SKM-1 treated with dmso at 0.1 percent for 144 hours (cell line): ENCODE measurements around the gene TAS1R1.

Experiments used
- DNase-seq: peaks from one replicate; lab custom pipeline; 2025; ENCODE audit not compliant: unreplicated experiment; lab: John Stamatoyannopoulos, UW

TAS1R1 gene

DNA sequence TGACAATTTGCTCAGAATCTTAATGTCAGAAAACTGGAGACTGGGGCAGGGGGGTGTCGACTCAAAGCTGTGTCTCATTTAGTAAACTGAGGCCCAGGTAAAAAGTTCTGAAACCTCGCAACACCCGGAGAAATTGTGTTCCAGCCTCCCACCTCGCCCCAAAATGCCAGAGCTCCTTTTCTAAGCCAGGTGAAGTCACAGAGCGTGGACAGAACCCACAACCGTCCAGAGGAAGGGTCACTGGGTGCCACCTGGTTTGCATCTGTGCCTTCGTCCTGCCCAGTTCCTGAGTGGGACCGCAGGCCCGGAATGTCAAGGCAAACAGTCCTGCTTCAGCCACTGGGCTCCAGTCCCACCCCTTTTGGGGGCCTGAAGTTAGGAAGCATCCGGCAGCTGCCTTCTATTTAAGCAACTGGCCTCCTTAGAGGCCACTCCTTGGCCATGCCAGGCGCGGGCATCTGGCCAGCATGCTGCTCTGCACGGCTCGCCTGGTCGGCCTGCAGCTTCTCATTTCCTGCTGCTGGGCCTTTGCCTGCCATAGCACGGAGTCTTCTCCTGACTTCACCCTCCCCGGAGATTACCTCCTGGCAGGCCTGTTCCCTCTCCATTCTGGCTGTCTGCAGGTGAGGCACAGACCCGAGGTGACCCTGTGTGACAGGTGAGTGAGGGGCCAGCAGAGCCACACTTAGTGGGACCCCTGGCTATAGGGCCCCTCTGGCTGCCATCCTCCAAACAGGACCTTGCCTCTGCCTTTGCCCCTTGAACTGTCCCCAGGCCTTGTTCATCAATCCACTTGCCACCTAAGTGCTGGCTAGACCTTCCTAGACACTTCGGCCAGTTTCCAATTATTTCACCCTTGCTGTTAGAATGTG, at the start of gene TAS1R1:
TSS of gene TAS1R1 (plus strand) at position 401 of the 872 bp plus-strand sequence. CDS start at position 468, 67 bp downstream.
- DNase-seq = no peak

DNA sequence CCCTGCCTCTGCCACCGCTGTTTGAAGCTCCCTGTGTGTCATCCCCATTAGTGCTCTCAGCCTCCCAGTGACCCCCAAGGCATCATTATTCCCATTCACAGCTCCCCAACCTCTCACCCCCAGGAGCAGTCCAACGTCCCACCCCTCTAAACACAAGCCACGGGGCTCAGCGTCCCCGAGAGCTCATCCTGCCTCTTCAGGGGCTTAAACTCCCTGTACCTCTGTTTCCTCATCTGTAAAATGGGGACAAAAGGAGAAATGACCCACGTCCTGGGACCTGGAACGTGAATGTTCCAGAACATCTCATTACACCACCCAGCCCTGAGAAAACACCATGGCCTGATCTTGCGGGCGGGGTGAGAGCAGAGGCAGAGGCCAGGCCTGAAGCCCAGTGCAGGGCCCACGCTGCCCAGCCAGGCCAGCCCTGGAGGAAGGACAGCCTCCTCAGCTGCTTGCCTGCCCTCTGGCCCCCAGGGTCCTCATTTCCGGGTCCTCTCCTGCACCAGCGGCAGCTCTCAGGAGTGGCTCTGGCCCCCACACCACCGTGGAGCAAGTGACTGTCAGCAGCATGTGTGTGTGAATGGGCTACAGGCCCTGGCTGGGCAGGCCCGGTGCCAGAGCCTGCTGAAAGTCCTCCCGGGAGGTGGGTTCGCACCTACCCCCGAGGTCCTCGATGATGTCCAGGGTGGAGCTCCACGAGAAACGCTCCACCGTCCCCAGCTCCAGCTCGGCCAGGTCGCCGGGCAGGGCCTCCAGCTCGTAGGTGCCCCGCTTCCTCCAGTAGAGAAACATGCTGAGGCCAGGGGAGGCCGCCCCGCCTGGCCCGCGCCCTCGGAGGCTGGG, 49.5 kb upstream of the TAS1R1 start:
- no peak for DNase-seq

DNA sequence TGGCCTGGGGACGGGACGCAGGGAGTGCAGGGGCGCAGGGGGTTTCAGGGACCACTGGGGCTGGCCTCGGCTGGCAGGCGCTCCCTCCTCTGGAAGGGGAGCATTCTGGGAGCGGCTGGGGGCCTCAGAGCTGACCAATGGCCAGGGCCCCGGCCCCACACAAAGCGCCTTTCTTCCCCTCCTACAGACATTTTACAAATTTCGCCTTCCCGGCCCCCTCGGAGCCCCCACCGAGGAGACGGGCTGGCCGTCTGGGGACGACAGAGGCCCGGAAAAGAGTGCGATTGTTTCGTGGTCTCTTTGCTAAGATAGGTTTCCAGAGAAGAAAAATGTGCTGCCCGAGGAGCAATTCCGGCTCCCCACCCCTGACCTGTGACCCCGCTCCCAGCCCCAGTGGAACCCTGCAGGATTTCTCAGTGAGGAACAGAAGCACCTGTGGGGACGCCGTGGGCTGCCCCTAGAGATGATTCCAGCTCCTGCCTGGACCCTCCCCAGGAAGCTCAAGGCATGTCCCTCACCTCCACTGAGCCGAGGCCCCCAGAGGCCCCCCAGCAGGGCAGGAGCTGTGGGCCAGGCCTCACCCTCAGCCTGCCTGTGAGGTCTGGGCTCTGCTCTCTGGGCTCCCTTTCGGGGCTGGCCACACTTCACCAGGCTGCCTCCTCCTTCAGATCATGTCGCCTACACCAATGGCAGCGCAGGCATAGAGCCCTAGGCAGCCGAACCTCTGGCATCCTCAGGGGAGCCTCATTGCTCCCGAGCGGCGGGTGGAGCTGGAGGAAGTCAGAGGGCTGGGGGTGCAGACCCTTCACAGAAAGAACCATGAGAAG, 48.7 kb upstream of the TAS1R1 start:
- DNase-seq = no peak

DNA sequence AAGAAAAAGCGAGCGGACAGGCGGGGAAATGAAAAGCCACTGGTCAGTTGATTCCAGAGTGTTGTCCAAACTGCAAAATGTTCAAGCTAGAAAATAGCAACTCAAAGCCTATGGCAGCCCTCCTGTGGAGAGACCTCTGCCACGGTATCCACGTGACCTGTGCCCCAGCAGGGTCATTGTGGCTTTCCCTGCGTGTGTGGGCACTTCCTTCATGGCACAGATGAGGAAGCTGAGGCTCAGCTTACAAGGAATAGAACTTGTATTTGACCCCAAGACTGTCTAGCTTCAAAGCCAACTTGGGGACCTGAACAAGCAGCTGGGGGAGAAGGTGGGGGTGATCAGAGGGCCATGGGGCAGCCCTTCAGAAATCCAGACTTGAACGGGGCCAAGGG, 48.1 kb upstream of the TAS1R1 start:
- DNase-seq = peak; percentile 22

DNA sequence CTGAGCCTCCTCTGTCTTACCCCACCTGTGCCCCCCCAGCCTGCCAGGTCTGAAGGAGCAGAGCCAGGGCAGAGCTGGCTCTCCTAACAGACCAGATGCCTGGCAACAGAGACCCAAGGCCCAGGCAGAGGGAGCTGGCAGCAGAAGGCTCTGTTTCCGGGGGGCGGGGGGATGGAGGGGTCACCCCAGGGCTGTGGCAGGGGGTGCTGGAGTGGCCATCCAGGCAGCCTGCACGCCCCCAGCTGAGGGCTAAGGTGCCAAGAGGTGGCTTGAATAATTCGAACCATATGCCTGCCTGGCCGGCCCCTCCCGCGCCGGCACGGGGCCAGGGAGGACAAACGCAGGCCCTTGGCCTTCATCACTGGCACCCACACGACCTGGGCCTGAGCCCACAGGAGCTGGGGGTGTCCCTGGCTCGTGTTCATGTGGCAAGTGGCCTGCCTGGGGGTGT, 47.6 kb upstream of the TAS1R1 start:
- DNase-seq = no peak

DNA sequence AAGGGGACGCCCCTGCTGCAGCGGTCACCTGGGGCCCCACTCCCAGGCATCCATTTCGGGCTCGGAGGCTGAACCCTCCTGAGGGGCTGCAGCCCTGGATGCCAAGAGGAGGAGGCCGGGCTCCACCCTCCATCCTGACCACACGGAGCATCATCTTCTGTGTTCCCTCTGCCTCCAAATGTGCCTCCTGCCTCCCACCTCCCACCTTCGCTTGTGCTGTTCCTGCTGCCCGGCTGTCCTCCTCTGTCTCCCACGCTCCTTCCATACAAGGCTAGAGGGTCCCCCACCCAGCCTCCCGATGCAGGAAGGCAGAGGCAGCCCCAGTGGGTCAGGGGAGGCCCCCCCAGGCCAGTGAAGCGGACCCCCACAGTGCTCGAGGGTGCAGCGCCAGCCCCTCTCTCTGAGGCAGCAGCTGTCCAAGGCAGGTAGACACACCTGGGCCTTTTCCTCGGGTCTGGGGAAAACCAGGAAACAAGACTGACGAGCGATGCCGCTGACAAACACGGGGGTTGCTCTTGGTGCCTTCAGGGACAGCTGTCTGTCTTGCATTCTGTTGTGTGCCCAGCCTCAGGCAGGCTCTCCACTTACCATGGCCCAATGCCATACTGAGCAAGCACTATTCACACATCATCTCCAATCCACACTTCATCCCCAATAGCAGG, 46.8 kb upstream of the TAS1R1 start:
- no peak for DNase-seq

DNA sequence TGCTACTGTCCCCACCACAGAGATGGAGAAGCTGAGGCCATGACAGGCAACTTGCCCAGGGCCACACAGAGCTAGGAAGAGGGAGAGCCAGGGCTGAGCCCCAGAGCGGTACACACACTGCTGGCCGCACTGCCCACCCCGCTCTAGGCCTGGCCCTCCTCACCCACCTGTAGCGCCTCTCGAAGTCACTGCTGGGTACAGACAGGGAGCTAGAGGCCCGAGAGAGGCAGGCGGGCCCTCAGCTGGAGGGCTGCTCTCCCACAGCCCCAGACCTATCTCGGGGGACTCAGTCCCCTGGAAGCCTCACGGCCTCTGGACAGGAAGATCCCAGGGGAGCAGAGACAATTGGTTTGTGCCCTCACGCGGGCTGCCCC, 46.3 kb upstream of the TAS1R1 start:
- DNase-seq = no peak

DNA sequence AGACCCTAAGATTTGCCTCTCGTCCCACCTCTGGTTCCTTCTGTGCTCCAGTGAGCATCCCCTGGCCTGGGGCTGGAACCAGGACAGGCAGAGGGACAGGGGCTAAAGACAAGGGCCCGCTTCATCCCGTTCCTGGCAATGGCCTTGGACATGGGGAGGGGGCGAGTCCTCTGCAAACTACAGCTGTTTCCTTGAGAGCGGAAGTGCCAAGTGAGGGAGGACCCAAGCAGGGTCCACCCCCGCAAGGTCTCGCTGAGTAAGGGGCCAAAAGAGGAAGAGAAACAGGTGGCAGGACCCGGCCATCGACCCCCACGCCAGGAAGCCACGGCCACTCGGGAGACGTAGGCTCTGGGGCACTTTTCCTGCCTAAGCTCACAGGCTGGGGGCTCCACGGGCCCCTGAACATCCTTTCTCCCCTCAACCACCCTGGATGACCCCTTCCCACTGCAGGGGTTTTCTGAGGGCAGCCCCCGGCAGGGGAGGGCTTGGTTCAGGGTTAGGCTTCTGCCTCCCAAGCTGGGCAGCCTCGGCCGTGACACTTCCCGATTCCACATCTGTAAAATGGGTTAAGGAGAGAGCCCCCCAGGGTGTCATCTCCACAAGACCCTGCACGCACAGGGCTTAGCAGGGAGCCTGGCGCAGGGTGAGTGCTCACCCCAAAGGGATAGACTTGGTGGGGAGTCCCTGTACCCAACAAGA, 45.7 kb upstream of the TAS1R1 start:
- no peak for DNase-seq

DNA sequence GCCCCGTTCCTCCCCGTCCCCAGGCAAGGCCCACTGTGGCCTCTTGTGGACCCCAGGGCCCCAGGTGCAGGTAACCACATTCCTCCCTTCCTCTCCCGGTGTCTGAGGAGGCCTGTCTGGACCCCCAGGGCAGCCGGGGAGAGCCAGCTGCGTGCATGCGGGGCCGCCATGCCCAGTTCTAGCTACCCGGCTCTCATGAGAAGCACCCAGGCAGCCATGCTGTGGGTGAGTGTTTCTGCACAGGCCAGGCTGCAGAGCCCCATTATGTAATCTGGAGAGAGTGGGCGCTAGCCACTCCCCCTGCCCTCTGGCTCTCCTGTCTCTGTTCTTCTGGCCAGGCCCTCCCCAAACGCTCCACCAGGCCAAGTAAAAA, 45.2 kb upstream of the TAS1R1 start:
- DNase-seq = no peak

DNA sequence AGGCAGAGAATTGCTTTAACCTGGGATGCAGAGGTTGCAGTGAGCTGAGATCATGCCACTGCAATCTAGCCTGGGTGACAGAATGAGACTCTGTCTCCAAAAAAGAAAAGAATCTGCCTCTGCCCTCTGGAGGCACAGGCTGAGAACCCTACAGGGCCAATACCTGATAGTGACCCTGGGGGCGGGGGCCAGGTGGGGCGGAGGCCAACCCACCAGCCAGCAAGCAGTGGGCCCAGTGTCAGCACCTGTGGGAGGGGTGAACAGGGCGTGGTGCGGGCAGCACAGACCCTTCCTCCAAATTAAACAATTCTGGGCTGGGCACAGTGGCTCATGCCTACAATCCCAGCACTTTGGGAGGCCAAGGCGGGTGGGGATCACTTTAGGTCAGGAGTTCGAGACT, 44.6 kb upstream of the TAS1R1 start:
- DNase-seq = no peak

DNA sequence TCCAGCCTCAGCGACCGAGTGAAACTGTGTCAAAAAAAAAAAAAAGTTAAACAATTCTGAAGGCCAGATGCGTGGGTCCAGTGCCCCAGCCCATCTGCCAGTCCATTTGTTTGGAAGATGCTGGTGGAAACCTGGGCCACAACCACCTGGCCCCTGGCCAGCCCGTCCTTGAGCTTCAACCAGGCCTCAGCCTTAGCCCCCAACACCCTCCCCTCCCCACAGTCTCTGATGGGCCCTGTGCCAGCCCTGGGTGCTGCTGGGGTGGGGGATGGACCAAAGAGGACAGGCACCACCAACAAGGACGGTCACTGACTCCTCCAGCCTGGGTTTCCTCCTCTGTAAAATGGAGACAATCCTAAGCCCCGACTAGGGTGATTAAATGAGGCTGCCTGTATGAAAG, 44.1 kb upstream of the TAS1R1 start:
- no peak for DNase-seq

DNA sequence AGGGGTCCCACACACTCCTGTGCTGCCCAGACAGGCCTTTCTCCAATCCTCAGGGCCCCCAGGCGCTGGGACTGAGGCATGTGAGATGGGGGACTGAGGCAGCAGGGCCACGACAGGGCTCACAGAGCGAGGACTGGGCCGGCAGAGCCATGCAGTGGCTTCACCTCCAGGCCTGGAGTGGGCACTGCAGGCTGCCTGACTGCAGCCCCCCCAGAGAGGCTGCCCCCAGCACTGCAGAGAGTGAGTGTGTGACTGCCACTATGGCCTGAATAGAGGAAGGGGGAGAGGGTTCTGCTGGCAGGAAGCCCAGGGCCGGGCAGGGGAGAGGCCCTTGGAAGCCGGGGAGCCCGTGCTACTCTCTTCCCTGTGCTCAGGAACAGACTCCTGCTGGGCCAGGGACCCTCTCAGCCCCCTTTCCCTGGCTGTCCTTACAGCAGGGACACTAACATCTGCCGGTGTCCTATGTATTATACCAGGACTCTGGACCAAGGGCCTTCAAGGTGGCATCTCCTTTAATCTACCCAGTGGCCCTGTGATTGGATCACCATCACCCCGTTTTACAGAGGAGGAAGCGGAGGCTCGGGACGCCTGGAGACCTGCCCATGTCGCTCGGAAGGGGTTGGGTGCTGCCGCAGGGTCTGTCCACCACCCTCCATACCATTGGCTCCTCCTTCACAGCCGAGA, 43.4 kb upstream of the TAS1R1 start:
- no peak for DNase-seq

DNA sequence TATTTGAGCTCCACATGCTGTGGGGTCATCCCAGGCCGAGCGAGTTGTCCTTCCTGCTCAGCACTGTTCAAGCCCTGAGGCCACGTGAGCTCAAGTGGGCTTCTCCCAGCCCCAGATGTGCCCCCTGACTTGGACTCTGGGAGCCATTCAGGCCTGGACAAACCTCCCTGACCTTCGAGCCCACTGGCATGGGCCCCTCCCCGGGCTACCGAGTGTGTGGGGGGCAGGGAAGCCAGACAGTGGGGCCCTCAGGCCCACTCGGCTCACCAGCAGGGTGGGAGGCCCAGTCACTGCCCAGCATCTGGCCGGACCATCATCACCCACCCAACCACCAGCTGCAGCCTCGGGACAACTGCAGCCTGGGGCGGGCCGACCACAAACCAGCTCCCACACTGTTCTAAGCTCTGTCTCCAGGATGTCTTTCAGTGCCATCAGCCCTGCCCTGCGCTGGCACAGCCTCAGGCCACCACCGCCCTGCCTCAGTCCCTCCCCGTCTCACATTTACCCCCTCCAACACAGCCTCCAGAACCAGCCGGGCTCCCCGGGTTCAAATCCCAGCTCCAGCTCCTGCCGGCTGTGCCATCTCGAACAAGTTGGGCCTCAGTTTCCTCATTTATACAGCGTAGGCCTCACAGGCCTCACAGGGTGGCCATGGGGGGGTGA, 42.7 kb upstream of the TAS1R1 start:
- DNase-seq = no peak

DNA sequence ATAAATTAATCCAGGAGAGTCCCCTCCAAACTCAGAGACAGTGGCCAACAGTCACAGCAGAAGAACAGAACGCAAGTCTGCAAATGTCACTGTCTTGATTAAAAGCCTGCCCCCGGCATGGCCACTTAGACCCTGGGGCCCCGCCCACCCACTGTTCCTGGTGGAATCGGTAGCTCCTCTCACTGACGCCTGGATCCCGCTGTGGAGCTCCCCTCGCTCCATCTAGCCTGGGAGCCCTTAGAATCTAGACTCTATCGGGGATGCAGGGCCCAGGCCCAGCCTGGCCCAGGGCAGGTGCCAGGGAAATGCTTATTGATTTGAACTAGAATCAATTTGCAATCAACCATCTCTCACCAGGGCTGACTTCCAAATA, 42.2 kb upstream of the TAS1R1 start:
- no peak for DNase-seq

DNA sequence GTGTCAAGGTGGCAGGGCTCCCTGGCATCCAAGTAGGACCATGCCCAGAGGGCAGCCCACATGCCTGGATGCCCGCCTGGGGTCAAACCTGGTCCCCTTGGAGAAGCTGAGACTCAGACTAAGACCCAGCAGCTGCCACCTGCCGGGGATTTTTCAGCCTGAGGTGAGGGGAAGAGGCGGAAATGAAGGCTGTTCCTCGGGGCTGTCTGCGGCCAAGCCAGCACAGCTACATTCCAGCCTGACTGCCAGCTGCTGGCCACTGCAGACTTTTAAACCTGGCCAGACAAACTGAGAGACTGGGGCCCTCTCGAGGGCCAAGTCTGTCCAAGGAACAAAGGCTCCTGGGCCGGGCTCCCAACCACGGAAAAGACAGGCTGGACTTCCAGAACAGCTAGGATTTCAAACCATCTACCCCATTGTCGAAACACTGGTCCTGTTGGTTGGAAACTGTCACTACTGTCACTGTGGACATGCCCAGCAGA, 41.7 kb upstream of the TAS1R1 start:
- no peak for DNase-seq

DNA sequence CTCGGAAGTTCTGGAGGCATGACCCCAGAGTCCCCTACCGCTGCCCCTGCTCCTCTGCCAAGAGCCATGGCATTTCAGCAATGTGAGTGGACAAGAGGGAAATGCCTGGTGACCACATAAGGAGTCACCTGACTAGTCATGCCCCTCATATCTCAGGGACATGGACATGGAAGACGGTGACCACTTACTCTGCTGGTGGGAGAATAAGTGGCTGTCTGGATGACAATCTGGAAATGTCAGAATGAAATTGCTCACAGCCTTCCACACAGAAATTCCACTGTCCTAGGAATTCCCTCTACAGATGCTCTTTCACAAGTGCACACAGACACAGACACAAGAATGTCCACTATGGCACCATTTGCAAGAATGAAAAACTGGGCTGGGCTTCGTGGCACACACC, 39.3 kb upstream of the TAS1R1 start:
- no peak for DNase-seq

DNA sequence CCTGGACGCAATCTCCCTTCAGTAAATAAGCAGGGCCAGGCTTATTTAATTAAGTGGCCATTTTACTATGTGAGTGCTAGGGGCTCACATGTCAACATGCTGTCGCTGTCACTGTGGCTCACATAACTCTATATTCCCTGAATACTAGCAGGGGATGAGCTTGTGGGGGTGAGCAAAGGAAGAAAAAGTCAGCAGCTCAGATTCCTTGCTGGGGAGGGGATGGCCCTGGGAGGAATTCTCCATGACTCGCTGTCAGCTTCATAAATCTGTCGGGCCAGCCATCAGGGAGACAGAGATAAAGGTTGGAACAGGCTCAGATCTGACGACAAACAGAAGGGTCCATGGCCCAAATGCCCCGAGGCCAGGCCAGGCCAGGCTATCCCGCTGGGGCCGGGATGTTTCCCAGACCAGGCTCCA, 37.7 kb upstream of the TAS1R1 start:
- DNase-seq = no peak

DNA sequence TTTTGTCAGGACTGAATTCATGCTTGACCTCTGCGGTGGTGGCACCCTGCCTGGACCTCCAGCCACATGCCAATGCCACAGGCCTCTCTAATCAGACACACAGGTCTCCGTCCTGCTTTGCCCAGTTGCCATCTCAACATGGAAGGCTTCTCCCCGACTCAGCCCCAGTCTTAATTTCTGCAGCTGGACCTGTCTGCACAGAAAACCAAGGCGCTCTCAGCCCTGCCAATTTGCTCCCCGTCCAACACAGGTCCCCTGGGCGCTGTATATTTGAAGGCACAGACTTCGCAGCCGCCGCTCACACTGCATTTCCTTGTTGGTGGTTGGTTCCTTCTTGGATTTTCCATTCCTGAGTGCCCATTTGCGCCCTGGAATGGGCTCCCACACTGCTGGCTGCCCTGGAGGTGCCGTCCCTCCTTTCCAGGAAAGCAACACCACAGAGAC, 35.6 kb upstream of the TAS1R1 start:
- no peak for DNase-seq
